WTC11 (cell line): ENCODE data around the gene ANO2. TPM values are rescaled to one million over a fixed set of nuclear protein-coding genes. Genes with fewer than 3 reads are reported as not detected.

Experiments used
- ATAC-seq: fragments of 200-7000 bp; cut with Tn5 transposase; 2 replicates; pipeline ENCODE4 v1.10.0; 2021; ENCODE audit warnings: mild to moderate bottlenecking, moderate library complexity
- CTCF ChIA-PET: fragments of 300-600 bp; sonication (Branson Sonifier 250); formaldehyde crosslinking; loops from one replicate; lab custom pipeline; 2021; ENCODE audit warnings: antibody characterized with exemption; lab: Charles Lee
- POLR2A ChIA-PET: fragments of 350-600 bp; sonication (Branson Sonifier 250); formaldehyde crosslinking; loops from one replicate; lab custom pipeline; 2021; ENCODE audit warnings: antibody characterized with exemption; lab: Charles Lee
- DNase-seq: peaks from one replicate; pipeline ENCODE4 v3.0.0; 2021; ENCODE audit warnings: low spot score
- H3K27ac Mint-ChIP-seq: 2 replicates; pipeline ENCODE4 v1.8.0; 2021; ENCODE audit warnings: mixed read lengths
- H3K27me3 Mint-ChIP-seq: 2 replicates; pipeline ENCODE4 v1.8.0; 2021; ENCODE audit warnings: low read depth, mild to moderate bottlenecking, moderate library complexity, mixed read lengths
- H3K36me3 Mint-ChIP-seq: 2 replicates; pipeline ENCODE4 v1.8.0; 2021; ENCODE audit warnings: mixed read lengths
- H3K4me1 Mint-ChIP-seq: 2 replicates; pipeline ENCODE4 v1.8.0; 2022; ENCODE audit warnings: mixed read lengths
- H3K4me3 Mint-ChIP-seq: 2 replicates; pipeline ENCODE4 v1.8.0; 2021; ENCODE audit warnings: mild to moderate bottlenecking, moderate library complexity, mixed read lengths
- H3K9me3 Mint-ChIP-seq: 2 replicates; pipeline ENCODE4 v1.8.0; 2021; ENCODE audit warnings: mixed read lengths
- ATF1 ChIP-seq: sonication (generic); formaldehyde crosslinking; IDR thresholded peaks from 2 replicates; pipeline ENCODE4 v1.8.1; 2023; ENCODE audit warnings: mild to moderate bottlenecking, moderate library complexity, missing genetic modification reagents
- ATF3 ChIP-seq: sonication (generic); formaldehyde crosslinking; conservative IDR thresholded peaks from 2 replicates; pipeline ENCODE4 v1.8.1; 2022; ENCODE audit warnings: mild to moderate bottlenecking, missing genetic modification reagents
- CBFB ChIP-seq: sonication (generic); formaldehyde crosslinking; IDR thresholded peaks from 2 replicates; pipeline ENCODE4 v1.8.1; 2022; ENCODE audit warnings: mild to moderate bottlenecking, low read depth, missing genetic modification reagents
- E2F1 ChIP-seq: sonication (generic); formaldehyde crosslinking; IDR thresholded peaks from 2 replicates; pipeline ENCODE4 v1.8.0; 2022; ENCODE audit warnings: mild to moderate bottlenecking, missing genetic modification reagents
- E2F4 ChIP-seq: sonication (generic); formaldehyde crosslinking; IDR thresholded peaks from 2 replicates; pipeline ENCODE4 v1.8.1; 2022; ENCODE audit warnings: low read depth, mild to moderate bottlenecking, moderate library complexity, missing genetic modification reagents, borderline replicate concordance
- ERG ChIP-seq: fragments of 250-450 bp; sonication (Bioruptor Pico); IDR thresholded peaks from 2 replicates; pipeline ENCODE4 v1.8.0; 2021; ENCODE audit warnings: mild to moderate bottlenecking
- GRHL2 ChIP-seq: fragments of 250-450 bp; sonication (Bioruptor Pico); IDR thresholded peaks from 2 replicates; pipeline ENCODE4 v1.8.0; 2022; ENCODE audit warnings: mild to moderate bottlenecking, moderate library complexity; ENCODE audit not compliant: insufficient replicate concordance, severe bottlenecking
- HMGXB4 ChIP-seq: sonication (generic); formaldehyde crosslinking; IDR thresholded peaks from 2 replicates; pipeline ENCODE4 v1.8.1; 2023; ENCODE audit warnings: mild to moderate bottlenecking, moderate library complexity, missing genetic modification reagents
- JUN ChIP-seq: sonication (generic); formaldehyde crosslinking; IDR thresholded peaks from 2 replicates; pipeline ENCODE4 v1.8.0; 2023; ENCODE audit warnings: mild to moderate bottlenecking, missing genetic modification reagents
- MLX ChIP-seq: sonication (generic); formaldehyde crosslinking; IDR thresholded peaks from 2 replicates; pipeline ENCODE4 v1.8.1; 2023; ENCODE audit warnings: mild to moderate bottlenecking, missing genetic modification reagents, moderate library complexity
- MXD4 ChIP-seq: fragments of 250-450 bp; sonication (Bioruptor Pico); IDR thresholded peaks from 2 replicates; pipeline ENCODE4 v1.8.0; 2021; ENCODE audit warnings: mild to moderate bottlenecking, moderate library complexity, borderline replicate concordance
- NFE2L1 ChIP-seq: sonication (generic); formaldehyde crosslinking; IDR thresholded peaks from 2 replicates; pipeline ENCODE4 v1.8.1; 2023; ENCODE audit warnings: missing genetic modification reagents
- NR3C1 ChIP-seq: sonication (generic); formaldehyde crosslinking; conservative IDR thresholded peaks from 2 replicates; pipeline ENCODE4 v1.8.1; 2023; ENCODE audit warnings: low read depth, mild to moderate bottlenecking, missing genetic modification reagents
- PREB ChIP-seq: sonication (generic); formaldehyde crosslinking; IDR thresholded peaks from 2 replicates; pipeline ENCODE4 v1.8.1; 2022; ENCODE audit warnings: mild to moderate bottlenecking, missing genetic modification reagents, moderate library complexity, borderline replicate concordance
- USF1 ChIP-seq: sonication (generic); formaldehyde crosslinking; IDR thresholded peaks from 2 replicates; pipeline ENCODE4 v1.8.0; 2022; ENCODE audit warnings: mild to moderate bottlenecking, missing genetic modification reagents
- ZNF121 ChIP-seq: sonication (generic); formaldehyde crosslinking; IDR thresholded peaks from 2 replicates; pipeline ENCODE4 v1.8.0; 2023; ENCODE audit warnings: missing genetic modification reagents
- ZNF219 ChIP-seq: sonication (generic); formaldehyde crosslinking; IDR thresholded peaks from 2 replicates; pipeline ENCODE4 v1.8.0; 2023; ENCODE audit warnings: missing genetic modification reagents, mild to moderate bottlenecking, borderline replicate concordance
- ZNF232 ChIP-seq: sonication (generic); formaldehyde crosslinking; IDR thresholded peaks from 2 replicates; pipeline ENCODE4 v1.8.0; 2022; ENCODE audit warnings: mild to moderate bottlenecking, missing genetic modification reagents
- ZNF512 ChIP-seq: sonication (generic); formaldehyde crosslinking; IDR thresholded peaks from 2 replicates; pipeline ENCODE4 v1.8.1; 2022; ENCODE audit warnings: missing genetic modification reagents, borderline replicate concordance
- ZNF532 ChIP-seq: fragments of 250-450 bp; sonication (Bioruptor Pico); IDR thresholded peaks from 2 replicates; pipeline ENCODE4 v1.9.0; 2021; ENCODE audit warnings: mild to moderate bottlenecking, borderline replicate concordance
- total RNA-seq: library from RNA; stranded (reverse); gene quantifications from 3 replicates; pipeline ENCODE4 v1.2.3, GENCODE V29; 2021

ANO2 gene
- total RNA-seq, 1 experiment from 2014 or later: 2.8 TPM

GRCh38 chr12:5846950-5847349 lies 98.1 kb downstream of the ANO2 start:
- peaks cover 10% of the 10 kb centered on the region for H3K9me3 Mint-ChIP-seq
- H3K27me3 Mint-ChIP-seq: no peaks in the 10 kb centered on the region; the same call in 1 of the 2 replicates
- TF ChIP-seq CBFB (CRISPR knock-in tag) (no peak), ATF3 (CRISPR knock-in tag) (no peak), ERG (no peak), ZNF219 (CRISPR knock-in tag) (no peak), MXD4 (CRISPR knock-in tag) (no peak), ZNF512 (CRISPR knock-in tag) (no peak), ZNF121 (no peak), ZNF532 (CRISPR knock-in tag) (no peak), HMGXB4 (CRISPR knock-in tag) (no peak), USF1 (CRISPR knock-in tag) (no peak), PREB (CRISPR knock-in tag) (no peak), E2F1 (CRISPR knock-in tag) (no peak), E2F4 (CRISPR knock-in tag) (no peak), NR3C1 (no peak), MLX (CRISPR knock-in tag) (no peak), JUN (CRISPR knock-in tag) (no peak), ZNF232 (CRISPR knock-in tag) (no peak), NFE2L1 (CRISPR knock-in tag) (no peak), GRHL2 (CRISPR knock-in tag) (no peak), ATF1 (no peak)
- POLR2A ChIA-PET: no interaction called here
- no peak overlapping the region for H3K27ac Mint-ChIP-seq
- ATAC-seq (no peak), DNase-seq (no peak)
- H3K36me3 Mint-ChIP-seq: no peaks in the 10 kb centered on the region
- CTCF ChIA-PET: no interaction called here
- H3K4me1 Mint-ChIP-seq: no peaks in the 10 kb centered on the region; the same call in 1 of the 2 replicates
- no peak overlapping the region for H3K4me3 Mint-ChIP-seq
